RWPE2 (cell line): ENCODE measurements around the gene AQR.

Experiments
- ATAC-seq: fragments of 200-7000 bp; cut with Tn5 transposase; 3 replicates; pipeline ENCODE4 v1.9.1; 2021; ENCODE audit warnings: low read depth
- DNase-seq: peaks from one replicate; pipeline ENCODE4 v3.0.0-alpha.2; 2020; ENCODE audit warnings: low spot score
- H3K27ac ChIP-seq: fragments of 450-650 bp; 2 replicates; pipeline ENCODE4 v1.5.1; 2017; ENCODE audit warnings: mild to moderate bottlenecking; ENCODE audit not compliant: poor library complexity, severe bottlenecking
- H3K27me3 ChIP-seq: fragments of 250-450 bp; sonication (Bioruptor Pico); 2 replicates; pipeline ENCODE4 v1.5.1; 2021; ENCODE audit warnings: mild to moderate bottlenecking, moderate library complexity; ENCODE audit not compliant: insufficient read depth, poor library complexity, severe bottlenecking
- H3K36me3 ChIP-seq: fragments of 250-450 bp; sonication (Bioruptor Pico); 2 replicates; pipeline ENCODE4 v1.5.1; 2020; ENCODE audit warnings: low read depth, mild to moderate bottlenecking, moderate library complexity
- H3K4me1 ChIP-seq: fragments of 250-450 bp; sonication (Bioruptor Pico); 2 replicates; pipeline ENCODE4 v1.5.1; 2021; ENCODE audit warnings: mild to moderate bottlenecking, moderate library complexity; ENCODE audit not compliant: insufficient read depth, poor library complexity, severe bottlenecking
- H3K4me3 ChIP-seq: fragments of 250-450 bp; sonication (Bioruptor Pico); 2 replicates; pipeline ENCODE4 v1.5.1; 2021; ENCODE audit warnings: mild to moderate bottlenecking, moderate library complexity; ENCODE audit not compliant: severe bottlenecking
- H3K9me3 ChIP-seq: fragments of 250-450 bp; sonication (Bioruptor Pico); 2 replicates; pipeline ENCODE4 v1.5.1; 2021; ENCODE audit warnings: mild to moderate bottlenecking, moderate library complexity; ENCODE audit not compliant: severe bottlenecking
- TF ChIP-seq, protein P1 (sequence below): fragments of 450-650 bp; IDR thresholded peaks from one replicate; pipeline ENCODE4 v1.5.1; 2017; ENCODE audit warnings: mild to moderate bottlenecking, moderate library complexity; ENCODE audit not compliant: poor library complexity, severe bottlenecking

The AQR gene

DNA sequence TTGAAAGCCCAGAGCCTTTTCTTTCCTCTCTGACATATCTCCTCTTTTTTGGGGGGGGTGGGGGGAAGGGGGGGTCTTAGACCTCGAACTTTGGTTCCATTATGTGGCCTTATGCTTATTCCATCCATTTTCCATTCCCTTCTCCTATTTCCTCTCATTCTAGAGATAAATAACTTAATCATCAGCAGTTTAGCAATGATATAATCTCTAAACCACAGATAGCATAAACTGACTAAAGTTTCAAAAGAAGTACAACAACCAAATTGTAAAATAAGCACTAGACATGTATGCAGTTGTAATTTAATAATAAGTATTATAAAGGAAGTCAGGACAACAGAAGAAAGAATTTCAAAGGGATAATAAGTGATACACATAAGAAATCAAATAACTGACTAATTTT is 64.5 kb downstream of the AQR start:
- Histone ChIP-seq H3K27me3 (no peaks in the 10 kb centered on the region), H3K36me3 (peaks cover 93% of the 10 kb centered on the region), H3K27ac (no peak overlapping the region), H3K4me3 (no peak overlapping the region), H3K9me3 (no peaks in the 10 kb centered on the region), H3K4me1 (no peaks in the 10 kb centered on the region)
- ATAC-seq: no peak
- TF ChIP-seq, protein P1, sequence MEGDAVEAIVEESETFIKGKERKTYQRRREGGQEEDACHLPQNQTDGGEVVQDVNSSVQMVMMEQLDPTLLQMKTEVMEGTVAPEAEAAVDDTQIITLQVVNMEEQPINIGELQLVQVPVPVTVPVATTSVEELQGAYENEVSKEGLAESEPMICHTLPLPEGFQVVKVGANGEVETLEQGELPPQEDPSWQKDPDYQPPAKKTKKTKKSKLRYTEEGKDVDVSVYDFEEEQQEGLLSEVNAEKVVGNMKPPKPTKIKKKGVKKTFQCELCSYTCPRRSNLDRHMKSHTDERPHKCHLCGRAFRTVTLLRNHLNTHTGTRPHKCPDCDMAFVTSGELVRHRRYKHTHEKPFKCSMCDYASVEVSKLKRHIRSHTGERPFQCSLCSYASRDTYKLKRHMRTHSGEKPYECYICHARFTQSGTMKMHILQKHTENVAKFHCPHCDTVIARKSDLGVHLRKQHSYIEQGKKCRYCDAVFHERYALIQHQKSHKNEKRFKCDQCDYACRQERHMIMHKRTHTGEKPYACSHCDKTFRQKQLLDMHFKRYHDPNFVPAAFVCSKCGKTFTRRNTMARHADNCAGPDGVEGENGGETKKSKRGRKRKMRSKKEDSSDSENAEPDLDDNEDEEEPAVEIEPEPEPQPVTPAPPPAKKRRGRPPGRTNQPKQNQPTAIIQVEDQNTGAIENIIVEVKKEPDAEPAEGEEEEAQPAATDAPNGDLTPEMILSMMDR: no peak
- DNase-seq: no peak

DNA sequence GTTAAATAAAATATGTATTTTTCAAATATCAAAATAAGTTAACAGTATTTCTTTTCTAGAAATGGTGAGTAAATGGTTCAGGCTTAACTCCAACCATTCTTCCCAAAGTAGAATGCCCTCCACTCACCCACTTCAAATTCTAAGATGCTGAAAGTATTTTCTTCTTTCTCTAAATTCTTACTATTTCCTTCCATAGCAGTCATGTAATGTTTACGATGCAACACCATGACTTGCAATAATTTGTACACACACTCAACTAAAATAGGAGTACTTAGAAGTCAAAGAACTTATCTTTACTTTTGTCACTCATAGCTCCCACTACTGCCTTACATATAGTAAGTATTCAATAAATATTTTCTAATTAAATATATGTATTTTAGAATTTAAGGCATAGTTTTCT is 65.0 kb downstream of the AQR start:
- Histone ChIP-seq H3K4me3 (no peak overlapping the region), H3K27me3 (no peaks in the 10 kb centered on the region), H3K27ac (no peak overlapping the region), H3K9me3 (no peaks in the 10 kb centered on the region), H3K36me3 (peaks cover 93% of the 10 kb centered on the region), H3K4me1 (no peaks in the 10 kb centered on the region)
- ATAC-seq (no peak), DNase-seq (no peak)
- TF ChIP-seq, protein P1: no peak

DNA sequence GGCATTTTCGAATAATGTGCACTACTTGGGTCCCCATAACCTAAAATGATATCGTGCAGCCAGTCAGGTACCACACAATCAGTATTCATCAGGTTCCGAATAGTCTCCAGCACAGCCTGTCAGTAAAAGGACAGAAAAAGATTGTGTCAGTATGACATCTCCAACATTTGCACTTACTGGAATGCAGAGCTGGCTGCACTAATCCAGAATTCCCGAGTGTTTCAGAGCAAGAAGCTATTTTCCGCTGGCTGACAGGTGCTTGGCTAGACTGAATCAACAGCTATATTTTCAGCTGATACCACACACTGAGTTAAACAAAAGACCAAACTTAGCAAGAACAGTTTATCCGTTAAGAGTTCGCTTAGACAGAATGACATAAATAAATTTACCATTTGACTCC is 68.8 kb downstream of the AQR start:
- Histone ChIP-seq H3K27me3 (no peaks in the 10 kb centered on the region), H3K4me3 (no peak overlapping the region), H3K36me3 (peaks cover 85% of the 10 kb centered on the region), H3K27ac (no peak overlapping the region), H3K9me3 (no peaks in the 10 kb centered on the region), H3K4me1 (no peaks in the 10 kb centered on the region)
- no peak for ATAC-seq
- no peak for DNase-seq
- TF ChIP-seq, protein P1: no peak

DNA sequence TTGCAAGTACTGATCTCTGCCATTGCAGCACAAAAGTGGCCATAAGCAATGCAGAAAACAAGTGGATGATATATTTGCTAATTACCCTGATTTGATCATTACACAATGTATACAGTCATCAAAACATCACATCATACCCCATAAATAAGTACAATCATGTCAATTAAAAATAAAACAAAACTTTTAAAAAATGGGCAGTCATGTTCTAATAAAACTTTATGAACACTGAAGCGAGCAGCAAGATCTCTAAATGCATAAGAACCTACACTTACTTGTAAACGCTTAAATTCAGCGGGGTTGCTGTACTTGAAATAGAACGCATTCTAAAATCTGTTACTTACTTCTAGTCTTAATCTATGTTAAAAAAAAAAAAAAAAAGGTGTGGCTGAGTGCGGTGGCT is 73.4 kb downstream of the AQR start:
- TF ChIP-seq, protein P1: no peak
- Histone ChIP-seq H3K27ac (no peak overlapping the region), H3K4me1 (no peaks in the 10 kb centered on the region), H3K27me3 (no peaks in the 10 kb centered on the region), H3K36me3 (peaks cover 85% of the 10 kb centered on the region), H3K9me3 (peaks cover 17% of the 10 kb centered on the region), H3K4me3 (no peak overlapping the region)
- ATAC-seq (no peak), DNase-seq (no peak)

DNA sequence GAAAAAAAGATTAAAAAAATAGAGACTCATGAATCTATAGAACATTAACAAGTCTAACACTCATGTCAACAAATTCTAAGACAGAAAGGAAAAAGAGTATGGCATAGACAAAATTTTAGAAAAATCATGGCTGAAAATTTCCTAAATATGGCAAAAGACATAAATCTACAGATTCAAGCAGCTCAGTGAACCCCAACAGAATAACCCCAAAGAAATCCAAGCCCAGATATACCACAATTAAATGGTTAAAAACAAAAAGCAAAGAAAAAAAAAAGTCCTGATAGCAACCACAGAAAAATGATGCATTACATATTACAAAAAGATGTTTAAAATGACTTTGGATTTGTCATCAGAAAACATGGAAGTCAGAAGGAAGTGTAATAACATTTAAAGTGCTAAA is 75.6 kb downstream of the AQR start:
- no peak for DNase-seq
- H3K9me3 ChIP-seq: peaks cover 17% of the 10 kb centered on the region
- TF ChIP-seq, protein P1: no peak
- peaks cover 90% of the 10 kb centered on the region for H3K36me3 ChIP-seq
- ATAC-seq: no peak
- no peaks in the 10 kb centered on the region for H3K27me3 ChIP-seq
- no peak overlapping the region for H3K27ac ChIP-seq
- no peak overlapping the region for H3K4me3 ChIP-seq
- no peaks in the 10 kb centered on the region for H3K4me1 ChIP-seq
